ENCODE measurements around the gene FLRT1. TPM values are rescaled to one million over a fixed set of nuclear protein-coding genes. Genes with fewer than 3 reads are reported as not detected.

Gene FLRT1
- total RNA-seq, 1 experiment from 2014 or later, result 0.94 TPM

GRCh38 chr11:64084146-64084950 lies 48.6 kb downstream of the FLRT1 start:
- no peak overlapping the region for H3K4me3 ChIP-seq (ENCODE audit: insufficient read depth, low read depth, low read length)
- H3K36me3 ChIP-seq (replicated peaks; ENCODE audit: control insufficient read depth, insufficient read depth, low read length), result no peaks in the 10 kb centered on the region
- no peak for DNase-seq
- H3K27me3 ChIP-seq (ENCODE audit: control insufficient read depth, insufficient read depth, low read length), result peaks cover 3% of the 10 kb centered on the region; the same call in 1 of the 2 replicates

GRCh38 chr11:64084951-64085710 lies 49.4 kb downstream of the FLRT1 start:
- DNase-seq, result peak; percentile 60
- no peaks in the 10 kb centered on the region; the same call in 1 of the 2 replicates for H3K27me3 ChIP-seq (ENCODE audit: control insufficient read depth, insufficient read depth, low read length)
- no peaks in the 10 kb centered on the region for H3K36me3 ChIP-seq (replicated peaks; ENCODE audit: control insufficient read depth, insufficient read depth, low read length)
- H3K4me3 ChIP-seq (ENCODE audit: insufficient read depth, low read depth, low read length), result no peak overlapping the region

Other genes starting within 250 kb of the FLRT1 start
- 106 and 107 TPM in 2 replicates for gene SPINDOC, start 222.5 kb upstream of the FLRT1 start, total RNA-seq (2014; rRNA removed; shearing (Covaris generic))
- gene MARK2, start 196.8 kb upstream of the FLRT1 start, total RNA-seq (2014; rRNA removed; shearing (Covaris generic)), result 26.5 and 30.2 TPM in 2 replicates
- gene RCOR2, start 118.8 kb upstream of the FLRT1 start, total RNA-seq (2014; rRNA removed; shearing (Covaris generic)), result 63.5 and 66.8 TPM in 2 replicates
- gene NAA40, start 96.9 kb upstream of the FLRT1 start, total RNA-seq (2014; rRNA removed; shearing (Covaris generic)), result 13.8 and 15.0 TPM in 2 replicates
- gene COX8A, start 61.3 kb upstream of the FLRT1 start, total RNA-seq (2014; rRNA removed; shearing (Covaris generic)), result 836 and 1,175 TPM in 2 replicates
- 76.6 and 77.4 TPM in 2 replicates for gene OTUB1, start 49.5 kb upstream of the FLRT1 start, total RNA-seq (2014; rRNA removed; shearing (Covaris generic))
- 30.9 and 52.9 TPM in 2 replicates for gene MACROD1, start 130.2 kb downstream of the FLRT1 start, total RNA-seq (2014; rRNA removed; shearing (Covaris generic))
- 263 and 278 TPM in 2 replicates for gene STIP1, start 150.2 kb downstream of the FLRT1 start, total RNA-seq (2014; rRNA removed; shearing (Covaris generic))
- gene FERMT3, start 170.8 kb downstream of the FLRT1 start, total RNA-seq (2014; rRNA removed; shearing (Covaris generic)), result 0.15 and 0.80 TPM in 2 replicates
- 75.6 and 76.0 TPM in 2 replicates for gene TRPT1, start 190.3 kb downstream of the FLRT1 start, total RNA-seq (2014; rRNA removed; shearing (Covaris generic))
- 73.3 and 75.9 TPM in 2 replicates for gene NUDT22, start 190.3 kb downstream of the FLRT1 start, total RNA-seq (2014; rRNA removed; shearing (Covaris generic))
- gene DNAJC4, start 194.6 kb downstream of the FLRT1 start, total RNA-seq (2014; rRNA removed; shearing (Covaris generic)), result 12.0 and 18.0 TPM in 2 replicates
- gene VEGFB, start 198.7 kb downstream of the FLRT1 start, total RNA-seq (2014; rRNA removed; shearing (Covaris generic)), result 17.6 and 22.4 TPM in 2 replicates
- gene FKBP2, start 205.2 kb downstream of the FLRT1 start, total RNA-seq (2014; rRNA removed; shearing (Covaris generic)), result 62.0 and 63.8 TPM in 2 replicates
- gene PPP1R14B, start 211.0 kb downstream of the FLRT1 start, total RNA-seq (2014; rRNA removed; shearing (Covaris generic)), result 461 and 540 TPM in 2 replicates
- 70.0 and 87.0 TPM in 2 replicates for gene PLCB3, start 215.6 kb downstream of the FLRT1 start, total RNA-seq (2014; rRNA removed; shearing (Covaris generic))
- gene BAD, start 248.7 kb downstream of the FLRT1 start, total RNA-seq (2014; rRNA removed; shearing (Covaris generic)), result 46.0 and 71.8 TPM in 2 replicates
- gene GPR137, start 249.9 kb downstream of the FLRT1 start, total RNA-seq (2014; rRNA removed; shearing (Covaris generic)), result 26.3 and 29.5 TPM in 2 replicates